HG03354 (cell line): ENCODE data around the gene KCND2.

Experiments used
- ATAC-seq: cut with Tn5 transposase; IDR thresholded peaks from one replicate; pipeline ENCODE4 v1.9.1; 2021; ENCODE audit warnings: mild to moderate bottlenecking; ENCODE audit not compliant: unreplicated experiment, poor library complexity, severe bottlenecking

Gene KCND2

DNA sequence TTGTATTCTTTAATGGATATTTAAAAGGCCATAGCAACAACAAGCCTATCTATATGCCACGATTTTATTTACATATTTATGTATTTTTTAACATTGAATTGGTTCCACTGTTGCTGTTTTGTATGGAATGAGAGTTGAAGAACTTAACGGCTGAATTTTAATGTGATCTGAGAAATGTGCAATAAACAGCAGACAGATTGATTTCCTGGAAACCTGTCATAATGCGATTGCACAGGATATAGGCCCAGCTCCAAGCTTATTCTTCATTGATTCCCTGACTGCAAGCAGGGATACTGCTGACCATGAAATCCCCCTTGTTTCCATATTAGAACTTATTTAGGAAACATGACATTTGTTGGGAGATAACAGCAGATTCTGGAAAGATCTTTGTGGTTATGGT lies 195.6 kb downstream of the KCND2 start:
- ATAC-seq = no peak

DNA sequence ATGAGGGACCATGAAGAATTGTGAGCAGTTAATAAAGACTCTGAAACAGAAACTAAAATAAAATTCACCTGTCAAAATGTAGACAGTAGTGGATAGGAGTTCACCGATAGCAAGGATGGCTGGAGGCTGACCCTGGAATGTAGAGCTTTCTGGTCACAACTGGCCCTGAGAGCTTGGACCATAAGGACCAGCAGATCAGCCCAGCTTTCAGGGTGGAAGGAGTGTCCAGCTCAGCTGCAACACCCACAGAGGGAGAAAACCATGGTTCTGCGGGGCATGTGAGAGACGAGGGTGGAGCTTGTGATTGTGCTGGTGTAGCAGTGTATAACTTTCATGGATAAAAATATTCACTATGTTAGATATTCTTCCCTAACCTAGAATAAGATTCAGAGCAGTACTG lies 199.9 kb downstream of the KCND2 start:
- no peak for ATAC-seq

DNA sequence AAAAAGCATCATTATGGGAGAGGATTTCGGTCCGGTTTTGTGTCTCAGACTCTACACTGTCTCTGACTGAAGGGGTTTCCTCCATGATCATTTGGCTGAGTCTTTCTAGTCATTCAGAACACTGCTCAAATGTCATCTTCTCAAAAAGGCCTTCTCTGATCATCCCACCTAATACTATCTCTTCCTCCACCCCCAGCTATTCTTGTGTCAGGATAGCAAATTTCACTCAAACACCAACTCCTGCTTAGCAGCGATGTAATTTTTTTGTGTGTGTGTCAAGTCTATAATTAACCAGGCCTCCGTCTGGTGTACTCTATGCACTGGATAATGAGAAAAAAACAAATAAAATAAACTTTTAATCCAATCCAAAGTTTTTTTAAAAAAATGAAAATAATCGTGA lies 200.4 kb downstream of the KCND2 start:
- ATAC-seq = no peak

DNA sequence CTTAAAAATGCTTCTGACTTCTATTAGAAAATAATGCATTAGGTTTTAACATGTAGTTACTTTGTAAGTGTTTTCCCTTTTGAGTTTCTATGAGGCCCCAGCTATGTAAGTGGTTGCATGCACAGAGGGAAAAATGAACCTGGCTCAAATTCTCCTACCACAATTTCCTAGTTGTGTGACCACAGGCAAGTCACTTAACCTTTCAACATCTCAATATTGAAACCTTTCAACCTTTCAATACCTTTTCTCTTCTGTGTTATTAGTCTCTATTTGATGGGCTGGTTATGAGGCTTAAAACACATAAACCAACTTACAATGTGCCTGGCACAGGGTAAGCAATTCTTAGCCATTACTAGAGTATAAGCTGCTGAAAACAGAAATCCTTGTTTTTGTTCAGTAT lies 203.0 kb downstream of the KCND2 start:
- peak; percentile 69 for ATAC-seq

DNA sequence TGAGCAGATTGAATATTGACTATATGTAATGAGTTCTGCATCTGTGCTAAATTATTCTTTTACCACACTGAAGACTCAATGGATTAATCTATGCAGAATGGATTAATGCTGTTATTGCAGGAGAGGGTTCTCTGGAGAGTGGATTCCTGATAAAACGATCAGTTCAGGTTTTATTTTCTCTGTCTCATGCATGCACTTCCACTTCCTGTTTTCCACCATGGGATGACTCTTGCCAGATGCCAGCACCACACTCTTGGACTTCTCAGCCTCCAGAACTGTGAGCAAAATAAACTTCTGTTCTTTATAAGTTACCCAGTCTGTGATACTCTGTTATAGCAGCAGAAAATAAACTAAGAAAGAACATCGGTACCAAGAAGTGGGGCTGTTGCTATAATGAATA lies 207.5 kb downstream of the KCND2 start:
- no peak for ATAC-seq

DNA sequence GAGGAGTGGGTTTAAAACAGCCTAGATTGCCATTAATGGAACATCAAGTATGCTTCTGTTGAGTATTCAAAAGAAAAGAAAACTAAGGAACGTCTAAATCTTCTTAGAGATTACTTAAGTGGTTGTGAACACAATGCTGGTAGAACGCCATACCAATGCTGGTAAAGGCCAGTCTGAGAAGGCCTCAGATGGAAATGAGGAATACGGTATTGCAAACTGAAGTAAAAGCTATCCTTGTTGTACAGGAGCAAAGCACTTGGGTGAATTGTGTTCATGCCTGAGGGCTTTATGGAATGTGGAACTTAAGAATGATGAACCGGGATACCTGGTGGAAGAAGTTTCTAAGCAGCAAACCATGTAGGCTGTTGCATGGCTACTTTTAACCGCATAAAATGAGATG lies 208.0 kb downstream of the KCND2 start:
- no peak for ATAC-seq

DNA sequence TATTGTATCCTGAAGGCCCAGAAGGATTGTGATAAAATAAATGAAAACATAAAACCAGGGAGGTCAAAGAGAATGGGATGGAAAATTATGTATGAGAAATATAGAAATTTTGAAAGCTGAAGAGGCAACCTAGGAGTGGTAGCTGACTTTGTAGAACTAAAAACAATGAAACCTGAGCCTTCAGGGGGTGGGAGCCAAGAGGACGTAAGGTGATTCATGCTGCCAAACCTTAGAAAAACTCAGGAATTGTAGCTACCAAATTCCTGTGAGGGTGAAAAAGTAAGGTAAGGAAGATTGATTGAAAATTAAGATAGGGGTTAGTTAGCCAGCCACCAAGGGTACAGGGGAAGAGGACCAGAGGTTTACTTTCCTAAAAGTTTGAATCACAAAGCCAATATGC lies 213.2 kb downstream of the KCND2 start:
- no peak for ATAC-seq

DNA sequence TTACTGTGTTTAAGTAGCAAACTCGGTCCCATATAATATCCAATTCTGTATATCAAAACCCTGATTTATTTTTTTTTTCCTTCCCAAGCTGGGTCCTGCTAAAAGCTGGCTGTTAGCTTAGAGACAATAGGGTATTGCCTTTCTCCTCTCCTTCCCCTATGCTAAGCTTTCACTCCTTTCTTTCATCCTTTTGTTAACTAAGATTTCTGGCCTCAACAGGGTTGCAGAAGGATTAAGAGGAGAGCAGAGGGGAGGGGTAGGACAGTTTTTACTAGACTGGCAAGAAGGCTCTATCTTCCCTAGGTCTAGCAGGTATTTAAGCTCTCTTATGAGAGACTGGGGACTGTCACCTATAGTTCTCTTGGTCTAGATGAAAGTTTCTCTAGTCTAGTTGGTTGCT lies 229.2 kb downstream of the KCND2 start:
- ATAC-seq = no peak

DNA sequence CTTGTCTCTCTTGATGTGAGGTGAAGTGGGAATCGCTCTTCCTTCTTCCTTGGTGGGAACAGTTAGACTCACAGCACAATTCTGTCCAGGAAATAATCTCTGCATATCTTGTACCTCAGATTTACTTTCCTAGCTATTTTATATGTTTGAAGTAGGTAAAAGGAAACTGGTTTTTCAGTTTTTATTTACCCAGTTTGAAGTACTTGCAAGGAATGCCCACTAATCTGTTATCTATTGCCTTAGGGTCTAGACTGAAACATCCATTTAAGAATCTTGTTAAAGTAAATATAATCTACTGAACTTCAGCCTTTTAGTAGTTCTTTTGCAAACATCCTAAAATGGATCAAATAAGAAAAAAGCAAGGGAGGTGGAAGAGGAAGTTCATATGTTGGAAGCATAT lies 229.8 kb downstream of the KCND2 start:
- no peak for ATAC-seq

DNA sequence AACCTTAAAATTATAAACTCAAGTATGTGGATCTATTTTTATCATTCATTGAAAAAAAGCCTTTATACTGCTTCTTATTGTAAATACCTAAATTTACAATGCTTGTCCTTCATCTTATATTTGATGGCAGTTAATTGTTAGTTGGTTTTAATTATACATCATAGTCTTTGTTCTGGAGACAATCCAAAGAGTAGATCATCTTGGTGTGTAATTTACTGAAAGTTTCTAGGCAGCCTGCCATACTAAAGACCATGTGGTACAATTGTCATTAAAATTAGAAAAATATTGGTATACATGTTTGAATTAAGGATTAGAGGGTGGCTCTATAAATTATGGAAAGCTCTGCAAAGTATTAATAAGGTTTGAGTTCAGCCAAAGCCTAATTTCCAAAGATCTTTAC lies 231.4 kb downstream of the KCND2 start:
- ATAC-seq = no peak

DNA sequence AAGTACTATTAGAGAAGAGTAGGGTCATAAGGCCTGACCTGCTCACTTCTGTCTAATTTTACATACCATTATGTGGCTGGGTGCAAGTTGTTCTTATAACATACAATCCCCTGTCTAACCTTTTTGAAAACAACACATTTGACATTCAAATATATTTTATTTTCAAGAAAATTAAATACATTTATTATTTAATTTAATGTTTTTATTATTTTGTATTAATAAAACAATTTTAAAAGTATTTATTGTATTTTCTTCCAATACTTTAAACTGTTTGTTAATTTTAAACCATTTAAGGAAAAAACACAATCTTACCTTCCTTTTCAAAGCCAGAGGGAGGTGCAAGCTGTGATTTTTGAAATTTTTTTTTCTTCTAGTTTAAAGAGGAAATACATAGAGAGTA lies 232.8 kb downstream of the KCND2 start:
- no peak for ATAC-seq

DNA sequence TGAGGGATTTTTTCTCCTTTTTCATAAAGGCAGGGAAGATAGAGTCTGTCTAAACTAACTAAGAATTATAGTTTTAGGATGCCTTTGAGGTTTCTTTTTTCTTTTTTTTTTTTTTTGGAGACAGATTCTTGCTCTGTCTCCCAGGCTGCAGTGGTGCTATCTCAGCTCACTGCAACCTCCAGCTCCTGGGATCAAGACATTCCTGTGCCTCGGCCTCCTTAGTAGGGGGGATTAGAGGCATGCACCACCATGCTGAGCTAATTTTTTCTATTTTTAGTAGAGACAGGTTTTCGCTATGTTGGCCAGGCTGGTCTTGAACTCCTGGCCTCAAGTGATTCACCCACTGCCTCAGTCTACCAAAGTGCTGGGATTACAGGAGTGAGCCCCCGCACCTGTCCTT lies 239.7 kb downstream of the KCND2 start:
- ATAC-seq = no peak

DNA sequence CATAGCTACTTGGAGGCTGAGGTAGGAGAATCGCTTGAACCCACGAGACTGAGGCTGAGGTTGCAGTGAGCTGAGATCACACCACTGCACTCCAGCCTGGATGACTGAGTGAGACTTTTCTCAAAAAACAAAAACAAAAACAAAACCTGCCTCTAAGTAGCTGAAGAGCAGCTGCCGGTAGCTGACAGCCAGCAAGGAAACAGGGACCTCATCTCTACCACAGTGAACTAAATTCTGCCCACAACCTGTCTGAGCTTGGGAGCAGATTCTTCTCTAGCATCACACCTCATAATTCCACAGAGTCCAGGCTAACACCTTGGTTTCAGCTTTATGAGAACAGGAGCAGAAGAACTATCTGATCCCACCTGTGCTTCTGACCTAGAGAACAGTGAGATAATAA lies 246.2 kb downstream of the KCND2 start:
- ATAC-seq = no peak

DNA sequence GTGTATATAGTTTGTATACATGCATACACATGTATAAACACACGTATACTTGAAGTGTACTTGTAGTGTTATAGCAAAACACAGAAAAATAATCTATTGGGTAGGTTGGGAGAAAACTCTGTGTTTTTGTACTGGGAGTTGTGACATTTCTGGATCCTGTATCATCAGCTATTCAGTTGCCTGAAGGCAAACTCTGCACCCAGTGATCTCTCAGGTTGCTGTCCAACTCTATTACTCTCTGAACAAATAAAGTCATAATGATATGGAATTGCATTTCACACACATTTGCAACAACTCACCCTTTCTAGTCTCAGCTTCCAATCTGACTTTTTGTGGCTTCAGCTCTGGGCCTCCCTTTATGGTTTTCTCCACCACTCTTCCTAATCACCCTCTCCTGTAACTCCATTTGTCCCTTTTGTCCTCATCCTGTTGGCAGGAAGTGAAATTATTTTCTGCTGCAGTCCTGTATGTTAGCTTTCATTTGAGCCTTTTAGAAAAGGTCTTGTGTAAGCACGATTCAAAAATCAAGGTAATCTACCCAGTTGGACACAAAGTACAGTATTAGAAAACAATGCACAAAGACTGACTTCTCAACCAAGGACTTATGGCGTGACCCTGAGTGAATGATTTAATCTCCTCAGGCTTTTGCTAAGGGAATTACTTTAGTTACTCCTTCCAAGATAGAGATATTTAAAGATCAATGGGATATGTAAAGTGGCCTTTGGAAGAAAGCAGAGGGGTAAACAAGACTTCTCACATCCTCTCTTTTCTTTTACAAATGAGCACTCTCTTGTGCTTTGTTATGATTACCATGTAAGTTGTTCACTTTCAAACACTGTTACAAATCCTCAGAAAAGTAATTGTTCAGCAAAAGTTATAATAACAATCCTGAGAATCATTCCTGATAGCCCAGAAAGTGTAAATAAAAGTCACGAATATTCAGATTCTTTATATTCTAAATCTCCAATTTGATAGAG lies 249.1 kb downstream of the KCND2 start:
- no peak for ATAC-seq

DNA sequence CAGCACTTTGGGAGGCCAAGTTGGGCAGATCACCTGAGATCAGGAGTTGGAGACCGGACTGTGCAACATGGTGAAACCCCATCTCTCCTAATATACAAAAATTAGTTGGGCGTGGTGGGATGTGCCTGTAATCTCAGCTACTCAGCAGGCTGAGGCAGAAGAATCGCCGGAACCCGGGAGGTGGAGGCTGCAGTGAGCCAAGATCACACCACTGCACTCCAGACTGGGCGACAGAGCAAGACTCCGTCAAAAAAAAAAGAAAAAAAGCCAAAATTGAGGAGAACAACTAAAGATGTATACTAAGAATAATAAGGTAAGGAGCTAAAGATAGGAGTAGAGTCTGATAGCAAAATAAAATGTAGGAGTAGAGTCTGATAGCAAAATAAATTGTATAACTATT lies 251.0 kb downstream of the KCND2 start:
- no peak for ATAC-seq

DNA sequence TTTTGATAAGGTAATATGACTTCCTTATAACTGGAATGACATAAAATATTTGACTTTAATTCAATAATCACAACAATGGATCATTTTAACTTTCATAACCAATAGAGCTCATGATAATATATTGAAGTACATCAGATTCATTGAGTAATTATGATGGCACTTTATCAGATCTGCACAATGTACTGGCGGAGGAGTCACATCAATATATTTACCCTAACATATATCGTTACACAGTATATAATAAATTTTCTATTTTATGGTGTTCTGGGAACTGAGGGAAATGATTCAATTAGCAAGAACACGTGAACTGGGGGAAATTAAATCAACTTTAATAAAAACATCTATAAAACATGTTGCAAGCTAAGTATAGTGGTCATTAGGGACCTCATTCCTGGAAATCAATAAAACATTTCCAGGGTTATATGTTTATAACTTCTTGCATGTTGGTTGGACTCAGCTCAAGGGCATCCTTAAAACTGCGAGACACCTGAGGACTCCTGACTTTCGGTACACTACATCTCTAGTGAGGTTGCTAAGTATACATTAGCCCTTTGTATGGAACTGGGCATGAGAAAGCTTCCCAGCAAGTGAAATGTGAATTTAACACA lies 254.0 kb downstream of the KCND2 start:
- ATAC-seq = no peak

DNA sequence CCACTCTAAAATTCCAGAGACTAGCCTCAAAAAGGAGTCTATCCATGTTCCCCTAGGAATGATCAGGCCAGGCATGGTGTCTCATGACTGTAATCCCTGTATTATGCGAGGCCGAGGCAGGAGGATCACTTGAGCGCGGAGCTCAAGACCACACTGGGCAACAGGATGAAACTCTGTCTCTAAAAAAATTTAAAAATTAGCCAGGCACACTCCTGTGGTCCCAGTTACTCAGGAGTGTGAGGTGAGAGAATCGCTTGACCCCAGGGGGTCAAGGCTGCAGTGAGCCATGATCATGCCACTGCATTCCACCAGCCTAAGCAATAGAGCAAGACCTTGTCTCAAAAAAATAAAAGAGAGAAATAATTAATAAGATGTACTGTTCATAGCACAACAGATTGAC lies 256.8 kb downstream of the KCND2 start:
- no peak for ATAC-seq

DNA sequence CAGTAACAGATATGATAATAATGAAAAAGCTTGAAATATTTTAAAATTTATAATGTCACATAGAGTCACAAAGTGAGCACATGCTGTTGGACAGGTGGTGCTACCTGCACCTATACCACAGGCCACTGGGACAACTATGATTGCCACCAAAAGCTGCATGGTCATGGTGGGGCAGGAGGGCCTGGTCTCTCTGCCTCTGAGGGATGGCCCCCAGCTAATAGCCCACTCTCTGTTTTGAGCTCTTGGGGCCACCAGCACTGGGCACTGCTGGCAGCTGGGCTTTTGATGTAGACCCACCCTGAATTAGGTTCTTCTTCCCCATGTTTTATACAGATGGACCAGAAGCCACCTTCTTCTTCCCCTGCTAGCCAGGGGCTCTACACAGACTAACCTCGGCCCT lies 265.4 kb downstream of the KCND2 start:
- no peak for ATAC-seq

DNA sequence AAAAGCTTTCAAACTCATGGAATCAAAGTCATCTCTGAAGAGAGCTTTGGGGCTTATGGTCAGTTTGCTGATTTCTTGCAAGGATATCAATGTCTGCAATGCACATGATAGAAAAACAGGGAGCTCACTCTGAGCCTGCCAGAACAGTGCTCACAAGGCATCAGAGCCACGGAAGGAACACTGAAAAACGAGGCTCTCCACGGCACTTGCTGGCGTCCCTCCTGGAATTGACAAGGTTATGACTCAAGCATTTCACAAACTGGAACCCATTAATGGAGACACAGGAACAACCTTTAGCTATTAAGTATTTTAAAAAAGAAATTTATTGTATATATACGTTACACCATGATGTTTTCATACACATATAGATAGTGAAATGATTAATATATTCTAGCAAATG lies 266.3 kb downstream of the KCND2 start:
- ATAC-seq = no peak

DNA sequence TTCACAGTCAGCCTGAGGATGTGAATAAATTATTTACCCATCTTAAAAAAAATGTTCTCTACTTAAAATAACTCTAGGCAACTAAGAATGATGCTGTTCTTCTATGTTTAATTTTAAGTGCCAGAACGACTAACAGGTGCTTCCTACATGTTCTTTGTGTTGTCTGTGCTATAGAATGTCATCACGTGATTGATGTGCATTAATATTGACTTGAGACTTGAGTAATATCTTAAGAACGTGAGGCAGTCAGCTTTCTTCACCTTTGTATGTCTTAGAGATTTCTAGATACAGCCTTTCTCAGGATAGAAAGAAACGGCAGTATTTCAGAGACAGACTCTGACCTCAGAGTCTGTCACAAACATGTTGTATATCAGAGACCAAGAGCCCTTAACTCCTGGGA lies 274.6 kb downstream of the KCND2 start:
- peak; percentile 55 for ATAC-seq

DNA sequence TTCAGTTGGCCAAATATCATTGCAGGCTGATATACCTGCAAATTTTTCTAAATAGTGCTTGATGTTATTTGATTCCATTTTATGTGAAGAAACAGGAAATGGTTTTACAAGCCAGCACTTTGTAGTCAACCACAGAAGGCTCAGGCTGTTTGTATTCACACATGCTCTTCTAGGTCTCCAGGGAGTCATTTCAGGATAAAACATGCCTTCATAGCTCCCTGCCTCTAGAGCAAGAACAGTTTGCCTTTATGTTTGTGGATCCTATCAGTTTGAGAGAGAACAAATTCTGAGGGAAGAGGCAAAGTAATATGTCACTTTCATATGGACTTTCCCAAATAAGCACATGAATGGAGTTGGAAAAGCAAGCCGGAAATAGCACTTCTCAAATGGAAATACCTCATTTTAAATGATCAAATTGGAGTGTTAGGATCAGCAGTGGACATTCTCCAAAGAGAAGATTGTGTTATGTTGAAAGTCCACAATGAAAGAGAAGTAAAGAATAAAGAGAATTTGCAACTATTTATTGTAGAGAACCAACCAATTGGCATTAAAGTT lies 277.6 kb downstream of the KCND2 start:
- ATAC-seq = no peak
